ENCODE results near the gene DPH6.

DNA sequence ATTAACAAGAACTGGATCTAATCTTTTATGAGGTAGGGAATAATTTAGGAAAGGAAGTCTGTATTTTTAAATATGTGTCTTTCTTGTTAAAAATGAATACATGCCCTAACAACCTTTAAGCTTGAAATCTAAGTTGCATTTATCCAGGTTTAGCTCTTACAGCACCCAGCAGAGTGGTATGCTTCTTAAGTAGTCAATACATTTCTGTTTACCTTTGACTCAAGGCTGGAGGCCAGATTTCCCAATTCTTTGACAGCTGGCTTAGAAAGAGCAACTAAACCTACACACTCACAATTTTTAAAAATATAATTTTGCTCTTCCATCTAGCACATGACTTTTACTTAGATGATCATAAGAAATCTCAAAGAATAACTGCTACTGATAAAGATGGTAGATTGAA, 148.9 kb downstream of the DPH6 start:
- no peak for TF ChIP-seq CTCF (IDR thresholded peaks at IDR 0.05)
- no peak for TF ChIP-seq POLR2A (IDR thresholded peaks at IDR 0.05)

Measured in Peyer's patch (tissue), 4 donors.